ENCODE results near the gene SLC44A2.

SLC44A2 gene

GRCh38 chr19:10646456-10647159 is 21.3 kb downstream of the SLC44A2 start:
- TF ChIP-seq MAX (IDR thresholded peaks at IDR 0.05; ENCODE audit: low read depth, low read length): no peak
- no peak for TF ChIP-seq MYC (IDR thresholded peaks at IDR 0.05; ENCODE audit: low read depth, low read length)
- TF ChIP-seq POLR2A (IDR thresholded peaks at IDR 0.05; ENCODE audit: extremely low read depth, insufficient read length): no peak
- no peak for TF ChIP-seq CTCF (IDR thresholded peaks at IDR 0.05; ENCODE audit: low read depth, low read length)
- no peak for DNase-seq (ENCODE audit: low read depth)
- no peak overlapping the region for H3K4me3 ChIP-seq (ENCODE audit: low read depth, low read length)

- no peak for DNase-seq (ENCODE audit: low read depth)
- no peak overlapping the region for H3K4me3 ChIP-seq (ENCODE audit: low read depth, low read length)
- no peak for TF ChIP-seq POLR2A (IDR thresholded peaks at IDR 0.05; ENCODE audit: extremely low read depth, insufficient read length)
- TF ChIP-seq CTCF (IDR thresholded peaks at IDR 0.05; ENCODE audit: low read depth, low read length): no peak
- no peak for TF ChIP-seq MYC (IDR thresholded peaks at IDR 0.05; ENCODE audit: low read depth, low read length)
- TF ChIP-seq MAX (IDR thresholded peaks at IDR 0.05; ENCODE audit: low read depth, low read length): no peak
Measured at GRCh38 chr19:10648360-10648759, 23.0 kb downstream of the SLC44A2 start.

GRCh38 chr19:10651851-10652250 is 26.5 kb downstream of the SLC44A2 start:
- H3K4me3 ChIP-seq (ENCODE audit: low read depth, low read length): no peak overlapping the region
- TF ChIP-seq CTCF (IDR thresholded peaks at IDR 0.05; ENCODE audit: low read depth, low read length) (no peak), MAX (IDR thresholded peaks at IDR 0.05; ENCODE audit: low read depth, low read length) (no peak), POLR2A (IDR thresholded peaks at IDR 0.05; ENCODE audit: extremely low read depth, insufficient read length) (no peak), MYC (IDR thresholded peaks at IDR 0.05; ENCODE audit: low read depth, low read length) (no peak)
- DNase-seq (ENCODE audit: low read depth): no peak

GRCh38 chr19:10653482-10653731 is 28.1 kb downstream of the SLC44A2 start:
- no peak for DNase-seq (ENCODE audit: low read depth)
- TF ChIP-seq POLR2A (IDR thresholded peaks at IDR 0.05; ENCODE audit: extremely low read depth, insufficient read length): no peak
- TF ChIP-seq MYC (IDR thresholded peaks at IDR 0.05; ENCODE audit: low read depth, low read length): no peak
- TF ChIP-seq MAX (IDR thresholded peaks at IDR 0.05; ENCODE audit: low read depth, low read length): no peak
- no peak for TF ChIP-seq CTCF (IDR thresholded peaks at IDR 0.05; ENCODE audit: low read depth, low read length)
- peak overlapping the region; percentile 74 for H3K4me3 ChIP-seq (ENCODE audit: low read depth, low read length)

GRCh38 chr19:10653732-10654609 is 28.6 kb downstream of the SLC44A2 start, which contains the start of gene ILF3:
ILF3 (plus strand) TSS chr19:10654346; CDS start chr19:10670606, 16,260 bp downstream.
- DNase-seq (ENCODE audit: low read depth): peak; percentile 100
- peak within 1 kb of the TSS; percentile 74 for H3K4me3 ChIP-seq (ENCODE audit: low read depth, low read length)
- TF ChIP-seq MYC (IDR thresholded peaks at IDR 0.05; ENCODE audit: low read depth, low read length) (peak; percentile 97), CTCF (IDR thresholded peaks at IDR 0.05; ENCODE audit: low read depth, low read length) (no peak), POLR2A (IDR thresholded peaks at IDR 0.05; ENCODE audit: extremely low read depth, insufficient read length) (peak; percentile 100), MAX (IDR thresholded peaks at IDR 0.05; ENCODE audit: low read depth, low read length) (peak; percentile 97)
